Lung microvascular endothelial cell (primary cell): ENCODE data around the gene TMEM154. TPM values are rescaled to one million over a fixed set of nuclear protein-coding genes. Genes with fewer than 3 reads are reported as not detected.
A peak's percentile ranks its signal among the peaks of the same experiment; 100 is the strongest.

Source experiments
- DNase-seq, 2 donors: peaks; one replicate each; pipeline versions ENCODE4 v3.0.0 to v3.0.0-alpha.2; 2010; ENCODE audit warnings: low read depth in 2 of 2
- total RNA-seq: library from RNA; depleted of rRNA; stranded (reverse); fragments of >200 nt; gene quantifications from 2 replicates; pipeline ENCODE4 v1.2.1, GENCODE V29; 2014

The TMEM154 gene
- 0.20 and 2.0 TPM in 2 replicates for total RNA-seq

- DNase-seq: peak; percentile 56 to 81
Measured at GRCh38 chr4:152679414-152680281, at the start of gene TMEM154. TSS of gene TMEM154 (minus strand) at chr4:152679997. CDS start at chr4:152679933, 64 bp downstream.

GRCh38 chr4:152729466-152729865 is 49.7 kb upstream of the TMEM154 start:
- DNase-seq: no peak

GRCh38 chr4:152728343-152728742 is 48.5 kb upstream of the TMEM154 start:
- no peak for DNase-seq

- DNase-seq: no peak
Measured at GRCh38 chr4:152727784-152728183, 48.0 kb upstream of the TMEM154 start.

- DNase-seq: no peak
Measured at GRCh38 chr4:152724494-152724893, 44.7 kb upstream of the TMEM154 start.

GRCh38 chr4:152723236-152723635 is 43.4 kb upstream of the TMEM154 start:
- no peak for DNase-seq

GRCh38 chr4:152719801-152720556 is 40.2 kb upstream of the TMEM154 start:
- DNase-seq: no peak

- no peak for DNase-seq
Measured at GRCh38 chr4:152719291-152719690, 39.5 kb upstream of the TMEM154 start.

- DNase-seq: no peak
Measured at GRCh38 chr4:152715076-152715475, 35.3 kb upstream of the TMEM154 start.

GRCh38 chr4:152713951-152714705 is 34.3 kb upstream of the TMEM154 start:
- DNase-seq: no peak

GRCh38 chr4:152709675-152710438 is 30.1 kb upstream of the TMEM154 start:
- no peak for DNase-seq

GRCh38 chr4:152708796-152709195 is 29.0 kb upstream of the TMEM154 start:
- DNase-seq: no peak

GRCh38 chr4:152708361-152708760 is 28.6 kb upstream of the TMEM154 start:
- no peak for DNase-seq

- no peak for DNase-seq
Measured at GRCh38 chr4:152707632-152708031, 27.8 kb upstream of the TMEM154 start.

- DNase-seq: no peak
Measured at GRCh38 chr4:152705903-152706302, 26.1 kb upstream of the TMEM154 start.

- no peak for DNase-seq
Measured at GRCh38 chr4:152704788-152705187, 25.0 kb upstream of the TMEM154 start.

GRCh38 chr4:152700151-152700550 is 20.4 kb upstream of the TMEM154 start:
- no peak for DNase-seq

GRCh38 chr4:152699313-152699712 is 19.5 kb upstream of the TMEM154 start:
- no peak for DNase-seq

GRCh38 chr4:152698089-152698499 is 18.3 kb upstream of the TMEM154 start:
- no peak for DNase-seq

- no peak for DNase-seq
Measured at GRCh38 chr4:152697284-152698088, 17.7 kb upstream of the TMEM154 start.
